NB4 (cell line): ENCODE measurements around the gene ROR2.

Experiments
- DNase-seq: peaks from one replicate; pipeline ENCODE4 v3.0.0; 2010; ENCODE audit warnings: low read depth
- H3K4me3 ChIP-seq: one replicate; pipeline ENCODE4 v1.5.1; 2011; ENCODE audit warnings: mild to moderate bottlenecking, low read depth, low read length, moderate library complexity
- MAX ChIP-seq: IDR thresholded peaks from 2 replicates; pipeline ENCODE4 v1.6.1; 2011; ENCODE audit warnings: low read depth, low read length
- MYC ChIP-seq: IDR thresholded peaks from 2 replicates; pipeline ENCODE4 v1.6.1; 2011; ENCODE audit warnings: low read depth, low read length
- POLR2A ChIP-seq: IDR thresholded peaks from 2 replicates; pipeline ENCODE4 v1.6.1; 2011; ENCODE audit warnings: mild to moderate bottlenecking; ENCODE audit not compliant: insufficient read length; ENCODE audit errors: extremely low read depth
- TF ChIP-seq, protein P1 (sequence below): IDR thresholded peaks from one replicate; pipeline ENCODE4 v1.5.1; 2012; ENCODE audit warnings: low read depth, low read length

Gene ROR2

DNA sequence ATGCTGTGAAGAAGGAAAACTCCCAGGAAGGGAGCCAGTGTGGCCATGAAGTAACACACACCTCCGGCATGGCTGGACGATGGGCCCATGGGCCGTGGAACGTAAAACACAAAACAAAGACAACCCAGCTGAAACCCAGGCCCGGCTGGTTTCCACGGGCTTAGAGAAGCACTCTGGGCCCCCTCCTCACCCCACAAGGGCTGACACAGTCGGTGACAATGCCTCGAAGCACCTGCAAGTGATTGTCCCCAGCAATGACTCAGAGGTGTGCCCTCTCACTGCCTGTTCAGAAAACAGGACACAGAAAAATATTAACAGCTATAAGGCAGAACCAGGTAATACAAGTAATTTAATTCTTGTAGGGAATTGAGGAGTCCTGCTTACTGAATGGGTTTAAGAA, 135.3 kb downstream of the ROR2 start:
- TF ChIP-seq MYC (no peak), MAX (no peak), POLR2A (no peak)
- TF ChIP-seq, protein P1, sequence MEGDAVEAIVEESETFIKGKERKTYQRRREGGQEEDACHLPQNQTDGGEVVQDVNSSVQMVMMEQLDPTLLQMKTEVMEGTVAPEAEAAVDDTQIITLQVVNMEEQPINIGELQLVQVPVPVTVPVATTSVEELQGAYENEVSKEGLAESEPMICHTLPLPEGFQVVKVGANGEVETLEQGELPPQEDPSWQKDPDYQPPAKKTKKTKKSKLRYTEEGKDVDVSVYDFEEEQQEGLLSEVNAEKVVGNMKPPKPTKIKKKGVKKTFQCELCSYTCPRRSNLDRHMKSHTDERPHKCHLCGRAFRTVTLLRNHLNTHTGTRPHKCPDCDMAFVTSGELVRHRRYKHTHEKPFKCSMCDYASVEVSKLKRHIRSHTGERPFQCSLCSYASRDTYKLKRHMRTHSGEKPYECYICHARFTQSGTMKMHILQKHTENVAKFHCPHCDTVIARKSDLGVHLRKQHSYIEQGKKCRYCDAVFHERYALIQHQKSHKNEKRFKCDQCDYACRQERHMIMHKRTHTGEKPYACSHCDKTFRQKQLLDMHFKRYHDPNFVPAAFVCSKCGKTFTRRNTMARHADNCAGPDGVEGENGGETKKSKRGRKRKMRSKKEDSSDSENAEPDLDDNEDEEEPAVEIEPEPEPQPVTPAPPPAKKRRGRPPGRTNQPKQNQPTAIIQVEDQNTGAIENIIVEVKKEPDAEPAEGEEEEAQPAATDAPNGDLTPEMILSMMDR: no peak
- no peak overlapping the region for H3K4me3 ChIP-seq
- DNase-seq: no peak

- no peak for DNase-seq
- H3K4me3 ChIP-seq: no peak overlapping the region
- TF ChIP-seq MAX (no peak), POLR2A (no peak), MYC (no peak)
- TF ChIP-seq, protein P1: no peak
Observed at GRCh38 chr9:91814201-91814600, 135.8 kb downstream of the ROR2 start.

- no peak overlapping the region for H3K4me3 ChIP-seq
- no peak for DNase-seq
- TF ChIP-seq POLR2A: no peak
- TF ChIP-seq, protein P1: no peak
- no peak for TF ChIP-seq MYC
- TF ChIP-seq MAX: no peak
Observed at GRCh38 chr9:91813176-91813795, 136.7 kb downstream of the ROR2 start.

- no peak for TF ChIP-seq POLR2A
- no peak for TF ChIP-seq MAX
- TF ChIP-seq, protein P1: no peak
- TF ChIP-seq MYC: no peak
- no peak for DNase-seq
- H3K4me3 ChIP-seq: no peak overlapping the region
Observed at GRCh38 chr9:91812191-91812590, 137.8 kb downstream of the ROR2 start.

GRCh38 chr9:91811024-91811909, 138.8 kb downstream of the ROR2 start:
- TF ChIP-seq MYC: no peak
- TF ChIP-seq, protein P1: no peak
- no peak for TF ChIP-seq POLR2A
- TF ChIP-seq MAX: no peak
- no peak overlapping the region for H3K4me3 ChIP-seq
- DNase-seq: no peak
